Skeletal muscle tissue (tissue), 4 donors: ENCODE data around the gene CSF2RB. TPM values are rescaled to one million over a fixed set of nuclear protein-coding genes. Genes with fewer than 3 reads are reported as not detected.
"Not testable (repeated sequence)": the region's sequence is repeated elsewhere in the genome, so short reads cannot be mapped to it uniquely, and the experiment has no call there.

Source experiments
- H3K27ac ChIP-seq: one replicate; pipeline ENCODE4 v1.7.0; 2013; ENCODE audit warnings: mild to moderate bottlenecking, low read depth, low read length, inconsistent platforms
- H3K27me3 ChIP-seq, 3 donors: one replicate each; pipeline ENCODE4 v1.7.0; 2013; ENCODE audit warnings: low read length in 3 of 3; ENCODE audit not compliant: control insufficient read depth in 3 of 3, insufficient read depth in 3 of 3
- H3K36me3 ChIP-seq, 3 donors: one replicate each; pipeline ENCODE4 v1.7.0; 2013; ENCODE audit warnings: low read length in 3 of 3; ENCODE audit not compliant: control insufficient read depth in 3 of 3, insufficient read depth in 3 of 3
- H3K4me1 ChIP-seq, 3 donors: one replicate each; pipeline ENCODE4 v1.7.0; 2013; ENCODE audit warnings: low read length in 3 of 3, mild to moderate bottlenecking in 3 of 3; ENCODE audit not compliant: control insufficient read depth in 3 of 3, insufficient read depth in 3 of 3
- H3K4me3 ChIP-seq, 3 donors: one replicate each; pipeline ENCODE4 v1.7.0; 2013; ENCODE audit warnings: low read length in 3 of 3
- H3K9ac ChIP-seq, 3 donors: one replicate each; pipeline ENCODE4 v1.7.0; 2013; ENCODE audit warnings: low read length in 3 of 3, mild to moderate bottlenecking in 3 of 3, moderate library complexity in 2 of 3, low read depth in 1 of 3
- H3K9me3 ChIP-seq, 3 donors: one replicate each; pipeline ENCODE4 v1.7.0; 2013; ENCODE audit warnings: low read length in 3 of 3; ENCODE audit not compliant: control insufficient read depth in 3 of 3
- total RNA-seq: library from RNA; depleted of rRNA; stranded (reverse); fragments of >200 nt; gene quantifications from one replicate; pipeline ENCODE4 v1.2.3, GENCODE V29; 2014
- donor health status: Osteomylitis.

Gene CSF2RB
- total RNA-seq, 1 donor from 2014 or later: 2.6 TPM

DNA sequence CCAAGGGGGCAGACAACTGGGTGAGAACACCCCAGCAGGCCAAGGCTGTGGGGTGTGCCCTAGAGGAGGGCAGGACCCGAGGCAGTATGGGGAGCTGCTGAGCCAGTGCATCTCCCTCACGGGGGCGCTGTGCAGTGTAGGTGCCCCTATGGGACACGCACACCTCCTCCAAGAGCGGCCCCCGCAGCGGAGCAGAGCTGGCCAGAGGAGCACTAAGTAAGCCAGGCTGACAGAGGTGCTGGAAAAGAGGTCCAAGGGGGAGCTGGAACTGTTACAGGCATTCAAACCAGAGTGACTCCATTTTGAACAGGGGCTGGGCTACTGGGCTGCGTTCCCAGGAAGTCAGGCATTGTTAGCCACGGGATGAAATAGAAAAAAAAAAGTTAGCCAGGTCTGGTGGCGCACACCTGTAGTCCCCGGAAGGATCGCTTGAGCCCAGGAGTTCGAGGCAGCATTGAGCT lies 64.0 kb downstream of the CSF2RB start:
- Histone ChIP-seq H3K4me1 (peaks cover 3 to 8% (median 4%) of the 10 kb centered on the region in 3 donors), H3K36me3 (no peaks in the 10 kb centered on the region), H3K27me3 (peaks cover 4 to 25% (median 6%) of the 10 kb centered on the region in 3 donors), H3K4me3 (peak overlapping the region; percentile 60 to 76 (median 66)), H3K27ac (no peak overlapping the region), H3K9me3 (no peaks in the 10 kb centered on the region), H3K9ac (peak overlapping the region; percentile 13 to 67 (median 35))

DNA sequence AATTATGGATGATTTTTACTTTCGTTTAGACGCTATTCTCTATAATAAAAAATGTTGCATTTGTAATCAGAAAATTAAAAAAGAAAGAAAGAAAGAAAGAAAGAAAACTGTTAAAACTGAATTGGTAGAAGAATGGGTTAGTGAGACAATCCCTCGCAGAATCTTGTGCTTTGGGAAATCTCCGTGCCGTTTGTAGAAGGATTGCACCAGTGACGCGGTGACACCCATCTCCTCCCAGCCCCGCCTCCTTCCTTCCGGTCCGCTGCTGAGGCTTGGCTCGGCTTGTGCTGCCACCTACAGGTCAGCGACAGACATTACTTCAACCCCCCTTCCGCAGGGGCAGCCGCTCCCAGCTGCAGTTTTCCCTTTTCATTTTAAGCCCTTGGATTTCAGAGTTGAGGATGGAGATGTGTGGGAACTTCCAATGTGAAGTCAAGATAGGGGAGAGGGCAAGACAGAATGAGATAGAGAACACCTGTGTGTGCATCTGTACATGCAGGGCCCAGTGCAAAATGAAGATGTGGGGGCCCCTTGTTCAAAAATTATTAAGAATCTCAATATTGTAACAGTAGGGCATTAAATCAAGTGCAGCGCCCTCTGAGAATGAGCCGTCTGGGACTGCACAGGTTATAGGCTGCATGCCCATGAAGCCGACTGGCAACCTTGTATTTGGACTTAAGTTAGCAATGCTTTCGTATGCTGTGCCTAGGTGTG lies 64.7 kb downstream of the CSF2RB start:
- Histone ChIP-seq H3K27me3 (peaks cover 4 to 31% (median 6%) of the 10 kb centered on the region in 3 donors), H3K9ac (peak overlapping the region; percentile 24 to 67 (median 35)), H3K4me3 (peak overlapping the region; percentile 60 to 76 (median 66)), H3K4me1 (peaks cover 3 to 8% (median 4%) of the 10 kb centered on the region in 3 donors), H3K27ac (no peak overlapping the region), H3K9me3 (no peaks in the 10 kb centered on the region), H3K36me3 (no peaks in the 10 kb centered on the region)

DNA sequence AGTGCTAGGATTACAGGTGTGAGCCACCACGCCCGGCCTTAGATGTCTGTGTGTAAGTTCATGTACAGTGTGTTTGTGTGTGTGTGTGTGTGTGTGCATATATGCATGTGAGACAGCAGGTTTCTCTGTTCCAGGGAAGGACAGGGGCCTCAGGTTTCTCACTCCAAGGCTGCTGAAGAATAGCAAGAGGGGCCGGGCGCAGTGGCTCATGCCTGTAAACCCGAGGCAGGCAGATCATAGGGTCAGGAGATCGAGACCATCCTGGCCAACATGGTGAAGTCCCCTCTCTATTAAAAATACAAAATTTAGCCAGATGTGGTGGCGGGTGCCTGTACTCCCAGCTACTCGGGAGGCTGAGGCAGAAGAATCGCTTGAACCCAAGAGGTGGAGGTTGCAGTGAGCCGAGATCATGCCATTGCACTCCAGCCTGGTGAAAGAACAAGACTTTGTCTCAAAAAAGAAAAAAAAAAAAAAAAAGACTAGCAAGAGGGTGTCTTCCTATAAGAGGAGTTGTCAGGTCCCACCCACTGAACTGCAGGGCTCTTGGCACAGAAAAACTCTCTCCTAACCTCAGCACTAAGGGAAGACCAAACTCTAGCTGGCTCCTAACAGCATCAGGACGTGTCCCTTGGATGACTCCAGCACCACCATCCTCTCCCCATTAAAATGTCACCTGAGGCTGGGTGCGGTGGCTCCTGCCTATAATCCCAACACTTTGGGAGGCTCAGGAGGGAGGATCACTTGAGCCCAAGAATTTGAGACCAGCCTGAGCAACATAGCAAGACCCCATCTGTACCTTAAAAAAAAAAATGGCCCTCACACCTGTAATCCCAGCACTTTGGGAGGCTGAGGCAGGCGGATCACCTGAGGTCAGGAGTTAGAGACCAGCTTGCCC lies 65.8 kb downstream of the CSF2RB start:
- Histone ChIP-seq H3K9me3 (no peaks in the 10 kb centered on the region), H3K4me3 (no peak overlapping the region), H3K27me3 (peaks cover 4 to 32% (median 9%) of the 10 kb centered on the region in 3 donors), H3K9ac (no peak overlapping the region), H3K4me1 (peaks cover 3 to 8% (median 4%) of the 10 kb centered on the region in 3 donors), H3K36me3 (no peaks in the 10 kb centered on the region), H3K27ac (no peak overlapping the region)

DNA sequence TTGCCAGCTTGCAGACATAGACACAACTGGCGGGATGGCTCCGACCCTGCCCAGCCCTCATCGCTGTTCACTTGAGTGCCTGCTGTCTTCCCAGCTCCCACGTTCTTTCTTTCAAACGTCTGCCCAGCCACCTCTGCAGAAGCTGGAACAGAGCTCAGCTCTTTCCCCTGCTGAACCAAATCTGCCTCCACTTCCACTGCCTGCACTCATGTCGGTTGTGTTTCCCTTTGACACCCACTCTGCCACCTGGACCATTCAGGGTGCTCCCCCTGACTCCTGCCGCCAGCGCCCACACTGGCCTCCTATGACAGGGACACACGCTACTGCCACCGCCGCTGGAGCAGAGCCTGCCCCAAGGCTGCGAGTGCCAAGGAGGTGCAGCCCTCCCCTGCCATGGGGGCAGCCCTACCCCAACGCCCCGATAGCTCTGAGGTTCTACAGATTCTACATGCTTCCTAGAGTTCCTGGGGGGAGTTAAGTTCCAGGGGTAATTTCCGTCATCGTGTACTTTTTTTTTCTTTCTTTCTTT lies 67.9 kb downstream of the CSF2RB start:
- Histone ChIP-seq H3K9me3 (peaks cover 5 to 9% (median 7%) of the 10 kb centered on the region in 3 donors), H3K9ac (no peak overlapping the region), H3K4me1 (peaks cover 3 to 8% (median 4%) of the 10 kb centered on the region in 3 donors), H3K27me3 (peaks cover 4 to 36% (median 9%) of the 10 kb centered on the region in 3 donors), H3K27ac (no peak overlapping the region), H3K4me3 (no peak overlapping the region), H3K36me3 (no peaks in the 10 kb centered on the region)

DNA sequence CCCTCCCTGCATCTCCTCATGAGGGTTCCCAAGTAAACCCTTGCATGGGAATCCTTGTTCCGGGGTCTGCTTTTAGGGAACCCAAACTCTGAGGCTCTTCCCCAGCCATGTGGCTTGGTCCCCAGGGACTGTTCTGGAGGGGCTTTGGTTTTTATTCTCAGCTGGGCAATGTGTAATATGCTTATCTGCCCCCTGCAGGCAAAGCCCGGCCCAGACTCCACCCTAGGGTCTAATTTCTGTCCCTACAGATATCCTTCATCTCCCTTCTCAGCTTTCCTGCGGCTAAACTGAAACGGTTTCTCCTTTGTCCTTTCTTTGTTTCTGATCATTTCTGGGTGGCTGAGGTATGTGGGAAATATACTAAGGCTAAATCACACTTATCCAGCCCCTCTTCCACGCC lies 68.7 kb downstream of the CSF2RB start:
- H3K36me3 ChIP-seq: no peaks in the 10 kb centered on the region
- H3K4me3 ChIP-seq: no peak overlapping the region
- H3K4me1 ChIP-seq: peaks cover 3 to 7% (median 4%) of the 10 kb centered on the region in 3 donors
- peaks cover 4 to 30% (median 9%) of the 10 kb centered on the region in 3 donors for H3K27me3 ChIP-seq
- peaks cover 5 to 10% (median 8%) of the 10 kb centered on the region in 3 donors for H3K9me3 ChIP-seq
- no peak overlapping the region for H3K27ac ChIP-seq
- H3K9ac ChIP-seq: no peak overlapping the region

DNA sequence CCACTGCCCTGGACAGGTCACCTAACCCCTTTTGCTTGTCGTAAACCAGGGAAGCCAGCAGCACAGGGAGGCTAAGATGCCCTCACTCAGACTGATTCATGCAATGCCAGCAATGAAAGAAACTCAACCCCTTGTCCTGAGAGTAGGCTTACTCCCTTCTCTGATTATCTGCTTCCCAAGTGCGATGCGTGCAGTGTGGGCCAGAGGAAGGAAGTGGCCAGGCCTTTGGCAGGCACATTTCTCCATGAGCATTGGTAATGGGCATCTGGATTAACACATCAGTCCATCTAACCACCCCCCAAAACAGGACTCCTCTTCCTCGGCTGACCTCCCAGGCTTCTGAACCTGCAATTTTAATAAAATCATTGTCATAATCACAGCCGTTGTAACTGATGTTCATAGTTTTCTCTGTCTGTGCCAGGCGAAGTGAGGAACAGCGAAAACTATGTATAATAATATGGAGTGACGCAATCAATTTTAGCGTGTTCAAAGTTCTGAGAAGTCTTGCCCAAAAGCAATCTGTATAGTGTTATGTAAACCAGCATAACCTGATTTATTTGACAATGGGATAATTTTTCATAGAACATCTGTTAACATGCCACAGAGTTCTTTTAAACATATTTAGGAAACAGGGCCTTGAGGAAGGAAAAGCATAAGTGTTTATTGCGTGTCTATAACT lies 71.9 kb downstream of the CSF2RB start:
- no peaks in the 10 kb centered on the region for H3K4me1 ChIP-seq
- H3K9ac ChIP-seq: no peak overlapping the region
- H3K27me3 ChIP-seq: peaks cover 10 to 37% (median 19%) of the 10 kb centered on the region in 3 donors
- peaks cover 5 to 10% (median 8%) of the 10 kb centered on the region in 3 donors for H3K9me3 ChIP-seq
- H3K4me3 ChIP-seq: no peak overlapping the region
- H3K27ac ChIP-seq: no peak overlapping the region
- no peaks in the 10 kb centered on the region for H3K36me3 ChIP-seq

DNA sequence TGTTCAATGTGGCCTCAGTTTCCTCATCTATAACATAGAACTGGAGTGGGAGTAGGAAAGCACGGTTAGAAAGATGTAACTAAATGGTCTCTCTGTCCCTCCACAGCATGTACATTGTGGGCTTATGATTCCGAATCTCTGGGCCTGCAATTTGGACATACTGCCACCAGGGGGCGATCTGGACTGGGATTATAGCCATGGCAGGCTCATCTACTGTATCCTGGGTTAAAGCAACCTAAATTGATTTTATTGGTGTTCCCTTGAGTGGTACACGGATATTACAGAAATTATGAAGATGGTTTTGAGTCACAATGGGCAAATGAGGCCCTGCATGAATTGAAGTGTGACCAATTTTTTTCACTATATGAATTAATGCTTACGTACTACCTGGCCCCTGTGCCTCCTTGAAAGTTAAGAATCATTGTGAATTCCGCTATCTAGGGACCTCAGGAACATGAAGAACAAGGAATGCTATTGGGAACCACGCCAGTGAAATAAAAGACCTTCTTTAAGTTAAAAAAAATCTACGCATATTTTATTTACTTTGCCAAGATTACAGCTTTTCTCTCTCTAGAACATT lies 72.9 kb downstream of the CSF2RB start:
- no peak overlapping the region for H3K27ac ChIP-seq
- H3K27me3 ChIP-seq: peaks cover 18 to 43% (median 27%) of the 10 kb centered on the region in 3 donors
- H3K4me1 ChIP-seq: no peaks in the 10 kb centered on the region
- H3K9me3 ChIP-seq: peaks cover 5 to 10% (median 8%) of the 10 kb centered on the region in 3 donors
- H3K4me3 ChIP-seq: no peak overlapping the region
- no peaks in the 10 kb centered on the region for H3K36me3 ChIP-seq
- H3K9ac ChIP-seq: no peak overlapping the region

DNA sequence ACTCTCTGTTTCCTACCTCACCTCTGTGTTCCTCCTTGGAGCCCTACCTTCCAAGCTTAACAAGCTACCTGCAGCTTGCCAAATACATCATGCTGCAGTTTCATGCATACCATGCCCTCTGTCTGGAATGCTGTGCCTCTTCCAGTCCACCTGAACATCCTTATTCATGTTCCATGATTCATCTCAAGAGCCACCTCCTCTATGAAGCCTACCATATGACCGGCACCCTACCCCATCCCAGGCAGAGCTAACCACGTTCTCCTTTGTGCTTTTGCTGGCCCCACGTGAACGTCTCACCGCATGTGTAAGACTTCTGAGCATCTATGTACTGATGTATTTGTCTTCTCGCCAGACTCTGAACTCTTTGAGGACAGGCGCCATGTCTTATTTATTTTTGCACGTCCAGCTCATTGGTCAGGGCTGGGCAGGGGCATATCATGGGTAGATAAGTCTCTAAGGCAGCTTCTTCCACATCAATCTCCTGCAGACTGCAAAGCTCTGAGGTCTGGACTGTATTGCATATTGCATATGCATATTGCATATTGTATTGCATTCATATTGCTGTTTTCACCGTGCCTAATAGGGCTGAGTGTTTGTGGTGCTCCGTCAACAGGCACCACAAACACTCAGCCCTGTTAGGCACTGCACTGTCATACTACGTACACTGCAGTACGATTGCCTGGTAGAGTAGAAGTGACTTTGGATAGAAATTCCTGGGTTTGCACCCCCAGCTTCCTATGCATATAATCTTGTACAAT lies 74.8 kb downstream of the CSF2RB start:
- Histone ChIP-seq H3K27me3 (peaks cover 21 to 33% (median 26%) of the 10 kb centered on the region in 3 donors), H3K27ac (no peak overlapping the region), H3K9ac (no peak overlapping the region), H3K36me3 (no peaks in the 10 kb centered on the region), H3K4me1 (no peaks in the 10 kb centered on the region), H3K9me3 (peaks cover 5 to 10% (median 8%) of the 10 kb centered on the region in 3 donors), H3K4me3 (no peak overlapping the region)

DNA sequence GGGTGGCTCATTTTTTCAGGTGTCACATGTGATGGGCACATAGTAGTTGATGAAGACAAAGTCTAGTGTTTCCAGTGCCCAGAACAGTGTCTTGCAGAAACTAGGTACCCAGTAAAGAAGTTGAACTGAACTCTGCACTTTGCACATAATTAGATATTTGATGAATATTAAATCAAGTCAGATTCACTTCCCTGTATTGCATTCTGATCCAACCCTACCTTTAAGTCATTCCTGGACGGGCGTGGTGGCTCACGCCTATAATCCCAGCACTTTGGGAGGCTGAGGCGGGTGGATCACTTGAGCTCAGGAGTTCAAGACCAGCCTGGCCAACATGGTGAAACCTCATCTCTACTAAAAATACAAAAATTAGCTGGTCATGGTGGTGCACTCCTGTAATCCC lies 75.6 kb downstream of the CSF2RB start:
- H3K36me3 ChIP-seq, H3K4me3 ChIP-seq, H3K4me1 ChIP-seq, H3K9ac ChIP-seq, H3K27ac ChIP-seq, H3K9me3 ChIP-seq: not testable (repeated sequence)
- peaks cover 21 to 36% (median 24%) of the 10 kb centered on the region in 3 donors for H3K27me3 ChIP-seq
